GM21381 (cell line): ENCODE results near the gene LENG1.
"Not testable (repeated sequence)": the region's sequence is repeated elsewhere in the genome, so short reads cannot be mapped to it uniquely, and the experiment has no call there.

Source experiments
- ATAC-seq: cut with Tn5 transposase; IDR thresholded peaks from one replicate; pipeline ENCODE4 v1.9.1; 2021; ENCODE audit warnings: mild to moderate bottlenecking, moderate library complexity; ENCODE audit not compliant: unreplicated experiment

The LENG1 gene

DNA sequence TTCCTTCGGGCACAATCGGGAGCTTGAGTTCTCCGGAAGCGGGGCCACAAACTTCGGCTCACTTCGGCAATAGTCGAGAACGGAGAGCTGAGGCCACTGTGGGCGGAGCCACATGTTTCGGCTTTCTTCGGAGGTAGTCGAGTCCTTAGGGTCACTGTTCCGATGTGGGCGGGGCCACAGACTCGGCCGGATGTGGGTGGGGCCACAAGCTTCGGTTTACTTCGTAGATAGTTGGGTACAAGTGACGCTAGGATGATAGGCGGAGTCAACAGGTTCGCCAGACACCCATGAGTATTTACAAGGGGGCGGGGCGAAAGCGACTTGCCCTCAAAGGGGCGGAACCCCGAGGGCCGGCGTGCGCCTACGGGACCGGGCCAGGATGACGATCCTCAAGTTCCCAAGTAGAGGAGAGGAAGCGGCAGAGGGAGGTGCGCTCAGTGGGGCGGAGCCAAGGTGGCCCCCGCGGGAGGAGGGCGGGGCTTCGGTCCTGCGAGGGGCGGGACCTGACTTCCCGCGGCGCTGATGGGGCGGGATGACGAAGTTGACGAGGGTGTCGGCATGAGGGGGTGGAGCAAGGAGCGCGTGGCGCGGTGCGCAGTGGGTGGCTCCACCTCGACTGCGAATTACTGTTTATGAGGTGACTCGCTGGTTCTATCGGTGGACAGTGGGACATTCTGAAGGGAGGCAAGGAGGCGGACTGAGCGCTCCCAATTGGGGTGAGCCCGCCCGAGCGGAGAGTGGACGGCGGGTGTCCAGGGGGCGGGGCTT is 30.4 kb upstream of the LENG1 start:
- peak; percentile 48 for ATAC-seq

DNA sequence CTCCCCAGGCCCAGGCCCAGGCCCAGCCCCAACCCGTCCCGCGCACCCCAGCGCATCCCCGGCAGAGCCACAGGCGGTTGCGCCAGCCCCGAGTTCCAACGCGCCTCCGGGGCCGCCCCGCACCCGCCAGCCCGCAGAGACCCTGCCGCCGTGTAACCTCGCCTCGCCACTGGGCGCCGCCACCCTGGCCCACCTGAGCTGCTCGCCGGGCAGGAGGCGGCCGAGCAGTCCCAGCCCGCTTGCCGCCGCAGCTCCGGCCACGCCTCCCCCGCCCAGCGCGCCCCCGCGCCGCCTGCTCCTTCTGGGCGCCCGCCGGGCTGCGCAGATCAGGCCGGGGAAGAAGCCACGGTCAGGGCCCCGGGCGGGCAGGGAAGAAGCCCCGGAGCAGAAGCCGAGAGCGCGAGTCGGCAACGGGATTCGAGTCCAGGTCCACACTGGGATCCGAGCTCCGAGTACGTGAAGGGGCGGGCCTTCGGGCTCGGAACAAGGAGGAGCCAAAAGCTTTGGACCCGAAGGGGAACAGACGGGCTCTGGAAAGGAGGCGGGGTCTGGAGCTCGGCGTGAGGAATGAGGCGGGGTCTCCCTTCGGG is 29.7 kb upstream of the LENG1 start, which contains the start of gene MBOAT7:
TSS of gene MBOAT7 (minus strand) at position 436 of the 590 bp plus-strand sequence. CDS start 1,072 bp downstream, outside the sequence.
- peak; percentile 18 for ATAC-seq

DNA sequence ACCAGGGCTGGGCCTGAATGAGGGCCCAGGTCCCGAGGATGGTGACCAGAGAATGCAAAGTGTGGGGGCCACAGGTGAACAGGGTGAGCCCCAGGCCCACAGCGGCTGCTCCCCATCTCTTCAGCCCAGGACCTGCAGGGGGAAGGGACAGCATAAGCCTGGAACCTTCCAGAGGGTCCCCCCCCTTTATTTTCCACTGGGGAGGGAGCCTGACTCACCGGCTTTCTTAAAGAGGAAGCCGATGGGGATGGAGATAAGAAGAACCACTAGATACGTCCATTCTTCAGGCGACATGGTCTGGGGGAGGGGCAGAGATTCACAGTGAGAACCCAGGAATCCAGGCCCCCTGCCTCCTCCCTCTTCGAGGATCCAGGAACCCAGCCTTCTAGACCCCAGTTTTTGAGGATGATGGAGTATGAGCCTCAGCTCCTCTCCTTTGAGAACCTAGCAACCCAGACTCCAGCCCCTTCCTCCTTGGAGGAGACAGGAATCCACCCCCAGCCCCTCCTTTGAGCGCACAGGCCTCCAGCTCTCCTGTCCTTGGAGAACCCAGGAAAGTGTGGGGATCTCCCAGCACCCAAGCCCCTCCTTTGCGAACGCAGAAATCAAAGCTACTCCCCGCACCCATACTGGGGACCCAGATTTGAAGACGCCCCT is 28.8 kb upstream of the LENG1 start:
- ATAC-seq, result no peak

DNA sequence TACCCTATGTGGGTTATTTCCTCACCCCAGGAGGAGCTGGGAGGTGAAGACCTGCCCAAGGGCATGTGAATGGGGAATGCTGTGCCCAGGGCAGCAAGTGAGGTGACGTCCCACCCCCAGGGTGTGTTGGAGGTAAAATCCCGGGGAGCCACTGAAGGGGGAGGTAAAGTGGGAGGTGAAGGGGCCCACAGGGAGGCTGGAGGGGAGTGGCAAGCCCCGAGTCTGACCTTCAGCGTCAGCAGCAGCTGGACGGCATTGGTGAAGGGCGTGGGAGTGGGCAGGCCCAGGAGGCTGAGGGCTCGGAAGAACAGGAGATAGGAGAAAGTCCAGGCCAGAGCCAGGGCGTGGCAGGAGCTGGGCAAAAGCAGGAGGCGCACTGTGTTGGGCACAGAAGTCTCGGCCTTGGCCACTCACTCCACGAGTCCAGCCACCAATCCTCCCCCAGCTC is 27.4 kb upstream of the LENG1 start:
- no peak for ATAC-seq

DNA sequence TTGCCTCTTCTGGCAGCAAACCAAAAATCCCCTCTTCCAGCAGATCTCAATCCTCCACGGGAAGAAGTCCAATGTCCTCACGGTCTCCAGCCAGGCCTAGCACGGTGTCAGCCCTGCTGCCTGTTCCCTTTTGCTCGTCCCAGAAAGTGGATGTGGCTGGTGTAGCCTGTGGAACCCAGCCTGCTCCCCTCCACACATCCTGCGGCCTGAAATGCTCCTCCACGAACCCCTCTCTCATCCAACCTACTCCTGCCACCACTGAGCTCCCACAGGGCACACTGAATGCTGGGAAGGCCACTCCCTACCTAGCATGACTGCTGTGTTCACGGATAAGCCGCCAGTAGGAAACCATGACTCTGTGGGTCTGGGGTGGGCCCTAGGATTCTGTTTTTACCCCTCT is 26.8 kb upstream of the LENG1 start:
- no peak for ATAC-seq

DNA sequence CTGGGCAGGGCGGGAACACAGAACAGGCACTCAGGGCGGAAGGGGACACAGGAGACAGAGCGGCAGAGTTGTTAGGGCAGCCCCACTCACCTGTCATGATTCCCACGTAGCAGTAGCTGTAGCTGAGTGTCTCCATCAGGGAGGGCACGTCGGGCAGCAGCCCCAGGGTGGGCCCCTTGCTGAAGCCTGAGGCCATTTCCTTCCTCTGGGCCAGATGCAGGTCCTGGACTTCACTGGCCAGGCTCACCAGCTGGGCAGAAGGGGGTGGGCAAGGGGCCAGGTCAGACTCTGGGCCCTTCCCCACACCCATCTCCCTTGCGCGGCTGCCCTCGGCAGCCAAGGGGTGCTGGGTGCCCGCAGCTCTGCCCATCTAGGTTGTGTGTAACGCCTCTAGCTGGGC is 23.9 kb upstream of the LENG1 start:
- no peak for ATAC-seq

DNA sequence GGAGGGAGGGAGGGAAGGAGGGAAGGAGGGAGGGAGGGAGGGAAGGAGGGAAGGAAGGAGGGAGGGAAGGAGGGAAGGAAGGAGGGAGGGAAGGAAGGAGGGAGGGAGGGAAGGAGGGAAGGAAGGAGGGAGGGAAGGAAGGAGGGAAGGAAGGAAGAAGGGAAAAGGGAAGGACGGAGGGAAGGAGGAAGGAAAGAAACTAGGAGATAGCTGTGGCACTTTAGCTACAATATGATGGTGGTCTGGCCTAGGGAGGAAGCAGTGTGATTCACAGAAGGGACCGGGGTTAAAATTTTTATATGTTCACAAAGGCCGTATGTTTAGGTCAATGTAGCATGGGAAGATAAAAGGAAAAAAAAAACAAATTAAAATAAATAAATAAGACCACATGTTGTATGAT is 22.4 kb upstream of the LENG1 start:
- ATAC-seq, result not testable (repeated sequence)

DNA sequence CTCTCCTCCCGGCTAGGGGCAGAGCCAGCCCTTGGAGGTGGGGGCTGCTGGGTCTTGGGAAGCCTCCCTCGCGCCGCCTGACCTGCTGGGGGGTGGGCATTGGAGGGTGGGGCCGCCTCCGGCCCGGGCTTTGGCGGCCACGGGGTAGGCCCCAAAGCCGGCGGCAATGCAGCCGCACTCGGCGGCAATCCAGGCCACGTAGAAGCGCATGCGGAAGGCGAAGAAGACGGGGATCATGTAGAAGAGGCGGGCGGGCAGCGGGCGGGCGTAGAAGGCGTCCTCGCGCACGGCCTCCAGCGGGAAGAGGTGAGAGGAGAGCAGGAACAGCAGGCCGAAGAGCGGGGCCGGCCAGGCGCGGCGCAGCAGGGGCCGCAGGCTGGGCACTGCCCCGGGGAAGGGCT is 21.2 kb upstream of the LENG1 start:
- ATAC-seq, result no peak

DNA sequence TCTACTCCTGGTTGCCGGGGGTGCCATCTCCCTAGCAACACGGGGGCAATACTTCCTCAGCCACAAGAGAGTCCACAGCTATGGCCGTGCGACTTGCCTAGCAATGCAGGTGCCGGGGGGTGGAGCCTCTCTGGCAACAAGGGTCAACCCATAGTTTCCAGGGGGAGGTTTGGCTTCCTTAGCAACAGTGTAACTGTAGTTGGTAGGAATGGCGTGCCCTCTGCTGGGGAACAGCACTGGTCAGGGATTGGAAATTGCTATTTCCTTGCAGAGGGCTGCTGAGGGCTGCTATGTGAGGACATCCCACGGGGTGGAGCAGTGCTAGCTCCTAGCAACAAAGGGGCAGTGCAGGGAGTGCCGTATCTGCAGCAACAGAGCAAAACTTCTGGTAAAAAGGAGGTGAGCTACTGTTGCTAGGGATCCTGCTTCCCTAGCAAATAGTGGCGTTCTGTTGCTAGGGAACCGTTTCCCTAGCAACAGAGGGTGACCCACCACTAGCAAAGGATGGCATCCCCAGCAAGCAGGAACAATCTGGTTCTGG is 20.5 kb upstream of the LENG1 start:
- no peak for ATAC-seq

DNA sequence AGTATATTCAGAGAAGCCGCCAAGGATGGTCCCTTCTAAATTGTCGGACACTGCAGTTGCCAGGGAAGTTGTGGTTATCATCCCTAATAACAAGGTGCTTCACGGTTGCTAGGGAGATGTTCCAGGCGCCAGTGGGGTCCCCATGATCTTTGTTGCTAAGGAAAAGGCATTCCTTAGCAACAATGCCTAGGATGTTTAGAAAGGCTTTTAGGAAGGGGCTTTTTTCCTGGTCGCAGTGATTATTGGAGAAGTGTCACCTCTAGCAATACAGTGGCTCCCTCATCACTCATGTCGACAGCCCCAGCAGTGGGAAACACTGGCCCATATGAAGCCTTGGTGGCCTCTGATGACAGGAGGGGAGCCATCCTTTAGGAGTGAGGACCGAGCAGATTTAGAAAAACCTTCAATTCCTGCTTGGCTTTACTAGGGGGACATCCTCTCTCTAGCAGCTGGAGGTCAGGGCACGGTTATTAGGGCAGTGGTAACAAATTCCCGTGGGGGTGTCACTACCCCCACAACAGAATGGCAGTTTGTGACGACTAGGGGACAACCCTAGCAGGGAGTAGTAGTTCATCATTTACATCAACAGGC is 19.8 kb upstream of the LENG1 start:
- ATAC-seq, result no peak

DNA sequence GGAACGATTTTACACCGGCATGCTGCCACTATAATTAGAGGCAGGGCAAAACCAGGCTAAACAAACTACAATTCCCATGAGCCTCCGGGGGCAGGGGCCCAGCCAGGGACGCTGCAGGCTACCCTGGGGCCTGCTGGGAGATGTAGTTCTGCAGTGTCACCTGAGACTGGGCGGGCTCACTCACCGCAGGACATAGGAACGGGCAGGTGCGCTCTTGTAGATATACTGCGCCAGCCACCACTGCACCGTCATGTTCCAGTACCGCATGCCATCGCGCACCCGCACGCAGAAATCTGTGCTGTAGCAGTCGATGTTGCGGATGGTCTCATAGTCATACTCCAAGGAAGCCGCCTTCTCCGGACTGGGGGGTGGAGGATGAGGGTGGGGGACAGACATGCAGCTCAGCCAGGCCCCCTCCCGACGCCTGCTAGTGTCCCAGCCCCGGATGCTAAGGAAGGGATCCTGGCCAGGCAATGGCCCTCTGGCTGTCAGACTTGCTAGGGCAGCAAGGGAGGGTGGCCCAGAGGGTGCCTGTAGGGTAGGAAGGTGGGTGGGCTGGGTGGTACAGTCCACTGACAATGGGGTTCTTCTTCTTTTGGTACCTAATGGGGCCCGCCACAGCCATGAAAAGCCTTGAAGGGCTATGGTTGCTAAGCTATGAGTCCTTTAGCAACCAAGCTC is 19.2 kb upstream of the LENG1 start:
- no peak for ATAC-seq

DNA sequence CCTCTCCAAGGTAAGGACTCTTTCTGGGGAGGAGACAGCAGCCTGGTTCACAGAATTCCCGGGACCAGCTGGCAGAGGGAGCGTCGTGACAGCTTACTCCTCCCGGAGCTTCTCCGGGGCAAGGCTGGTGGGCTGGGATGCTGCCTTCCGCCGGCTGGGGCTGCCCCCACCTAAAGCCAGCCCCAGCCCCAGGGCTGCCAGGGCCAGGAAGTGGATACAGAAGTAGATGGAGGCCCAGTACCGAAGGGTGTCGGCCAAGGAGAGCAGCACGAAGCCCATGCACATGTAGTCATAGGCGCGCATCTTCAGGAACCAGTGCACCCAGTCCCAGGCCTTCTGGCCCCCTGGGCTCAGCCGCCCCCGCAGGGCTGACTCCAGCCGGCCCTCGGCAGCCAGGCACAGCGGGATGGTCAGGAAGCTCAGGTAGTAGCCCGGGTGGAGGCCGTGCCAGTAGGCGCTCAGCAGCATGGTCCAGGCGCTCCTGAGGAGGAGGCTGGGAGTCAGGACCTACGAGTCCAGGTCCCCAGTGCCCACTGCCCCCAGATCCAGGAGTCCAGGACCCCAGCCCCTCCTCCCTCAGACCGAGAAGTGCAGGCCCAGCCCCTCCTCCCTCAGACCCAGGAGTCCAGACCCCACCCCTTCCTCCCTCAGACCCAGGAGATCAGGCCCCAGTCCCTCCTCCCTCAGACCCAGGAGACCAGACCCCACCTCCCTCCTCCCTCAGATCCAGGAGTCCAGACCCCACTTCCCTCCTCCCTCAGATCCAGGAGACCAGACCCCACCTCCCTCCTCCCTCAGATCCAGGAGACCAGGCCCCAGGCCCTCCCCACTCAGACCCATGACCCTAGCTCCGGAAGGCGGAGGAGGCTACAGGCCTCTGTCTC is 14.7 kb upstream of the LENG1 start:
- no peak for ATAC-seq

DNA sequence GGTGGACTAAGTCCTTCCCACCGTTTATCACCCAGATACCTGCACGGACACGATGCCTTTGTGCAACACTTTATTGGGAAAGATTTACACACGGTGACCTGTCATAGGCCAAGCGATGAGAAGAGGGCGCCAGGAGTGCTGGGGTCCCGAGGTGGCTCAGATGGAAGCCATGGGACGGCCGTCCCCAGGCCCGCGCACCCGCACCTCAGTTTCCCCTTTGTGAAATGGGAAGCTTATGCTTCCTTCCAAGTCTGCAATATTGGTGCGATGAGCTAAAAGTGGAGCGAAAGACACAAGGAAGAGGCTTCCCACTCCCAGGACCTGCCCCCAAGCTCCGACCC is 13.8 kb upstream of the LENG1 start:
- ATAC-seq, result no peak

DNA sequence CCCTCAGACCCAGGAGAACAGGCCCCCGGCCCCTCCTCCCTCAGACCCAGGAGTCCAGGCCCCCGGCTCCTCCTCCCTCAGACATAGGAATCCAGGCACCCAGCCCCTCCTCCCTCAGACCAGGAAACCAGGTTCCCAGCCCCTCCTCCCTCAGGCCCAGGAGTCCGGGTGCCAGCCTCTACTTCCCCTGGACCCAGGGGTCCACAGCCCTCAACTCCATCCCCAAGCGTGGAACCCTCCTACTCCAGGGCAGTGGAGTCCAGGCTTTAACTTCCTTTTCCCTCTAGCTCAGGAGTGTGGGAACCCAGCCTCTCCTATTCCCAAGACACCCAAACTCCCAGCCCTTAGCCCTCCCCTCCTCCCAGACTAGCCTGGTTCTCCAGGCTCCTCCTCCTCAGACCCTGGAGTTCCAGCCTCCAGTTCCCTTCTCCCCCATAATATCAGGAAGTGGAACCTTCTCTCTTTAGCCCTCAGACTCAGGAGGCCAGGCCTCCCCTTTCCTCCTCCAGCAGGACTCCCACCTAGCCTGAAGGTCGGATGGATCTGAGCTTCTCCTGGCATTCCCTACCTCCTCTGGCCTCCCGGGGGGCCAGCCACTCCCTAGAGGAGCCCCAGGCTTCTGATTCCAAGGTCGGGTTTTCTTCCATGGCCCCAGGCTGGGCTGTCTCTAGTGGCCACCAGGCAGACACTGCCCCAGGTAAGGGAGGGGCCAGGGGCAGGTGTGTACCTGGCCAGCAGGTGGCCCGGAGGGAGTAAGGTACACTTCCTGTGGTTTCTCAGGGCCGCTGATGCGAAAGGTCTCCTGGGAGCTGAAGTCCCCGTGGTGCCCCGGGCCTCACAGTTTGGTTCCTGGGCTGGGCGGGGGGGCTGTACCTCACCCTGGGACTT is 13.2 kb upstream of the LENG1 start, which contains the start of gene TMC4:
TSS of gene TMC4 (minus strand) at position 690 of the 888 bp plus-strand sequence. CDS start at position 647, 43 bp downstream.
- no peak for ATAC-seq

DNA sequence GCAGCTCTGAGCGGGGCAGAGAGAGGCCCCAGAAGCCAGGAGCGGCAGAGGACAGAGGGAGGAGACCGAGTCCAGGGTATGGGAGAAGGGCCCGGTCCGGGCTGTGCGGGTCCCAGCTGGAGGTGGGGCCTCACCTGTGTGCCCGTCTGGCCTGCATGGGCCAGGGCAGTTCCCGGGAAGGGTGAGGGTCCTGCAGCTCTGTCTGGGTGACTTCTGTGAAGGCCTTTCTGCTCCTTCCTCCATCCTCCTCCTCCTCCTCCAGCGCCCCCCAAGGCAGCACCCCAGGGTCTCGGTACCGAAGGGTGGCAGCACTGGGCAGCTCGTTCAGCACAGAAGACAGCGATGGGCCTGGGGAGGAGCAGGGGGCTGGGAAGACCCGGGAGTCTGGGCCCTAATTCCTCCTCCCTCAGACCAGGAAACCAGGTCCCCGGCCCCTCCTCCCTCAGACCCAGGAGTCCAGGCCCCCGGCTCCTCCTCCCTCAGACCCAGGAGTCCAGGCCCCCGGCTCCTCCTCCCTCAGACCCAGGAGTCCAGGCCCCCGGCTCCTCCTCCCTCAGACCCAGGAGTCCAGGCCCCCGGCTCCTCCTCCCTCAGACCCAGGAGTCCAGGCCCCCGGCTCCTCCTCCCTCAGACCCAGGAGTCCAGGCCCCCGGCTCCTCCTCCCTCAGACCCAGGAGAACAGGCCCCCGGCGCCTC is 12.4 kb upstream of the LENG1 start:
- ATAC-seq, result not testable (repeated sequence)

DNA sequence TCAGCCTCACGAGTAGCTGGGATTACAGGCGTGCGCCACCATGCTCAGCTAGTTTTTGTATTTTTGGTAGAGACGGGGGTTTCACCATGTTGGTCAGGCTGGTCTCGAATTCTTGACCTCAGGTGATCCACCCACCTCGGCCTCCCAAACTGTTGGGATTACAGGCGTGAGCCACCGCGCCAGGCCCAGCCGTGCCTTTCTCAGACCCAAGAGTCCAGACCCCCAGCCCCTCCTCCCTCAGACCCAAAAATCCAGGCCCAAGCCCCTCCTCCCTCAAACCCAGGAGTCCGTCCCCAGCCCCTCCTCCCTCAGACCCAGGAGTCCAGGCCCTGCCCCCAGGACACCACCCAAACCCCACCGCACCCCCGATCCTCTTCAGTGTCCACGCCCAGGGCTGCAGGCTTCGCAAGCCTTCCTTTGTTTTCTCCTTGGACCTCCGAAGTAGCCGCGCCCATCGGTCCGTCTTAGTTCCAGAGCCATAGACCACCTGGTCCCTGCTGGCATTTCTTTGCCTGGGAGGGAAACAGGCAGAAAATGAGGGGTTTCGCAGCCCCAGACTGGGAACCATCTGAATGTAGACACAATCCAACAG is 9.7 kb upstream of the LENG1 start:
- ATAC-seq, result no peak

DNA sequence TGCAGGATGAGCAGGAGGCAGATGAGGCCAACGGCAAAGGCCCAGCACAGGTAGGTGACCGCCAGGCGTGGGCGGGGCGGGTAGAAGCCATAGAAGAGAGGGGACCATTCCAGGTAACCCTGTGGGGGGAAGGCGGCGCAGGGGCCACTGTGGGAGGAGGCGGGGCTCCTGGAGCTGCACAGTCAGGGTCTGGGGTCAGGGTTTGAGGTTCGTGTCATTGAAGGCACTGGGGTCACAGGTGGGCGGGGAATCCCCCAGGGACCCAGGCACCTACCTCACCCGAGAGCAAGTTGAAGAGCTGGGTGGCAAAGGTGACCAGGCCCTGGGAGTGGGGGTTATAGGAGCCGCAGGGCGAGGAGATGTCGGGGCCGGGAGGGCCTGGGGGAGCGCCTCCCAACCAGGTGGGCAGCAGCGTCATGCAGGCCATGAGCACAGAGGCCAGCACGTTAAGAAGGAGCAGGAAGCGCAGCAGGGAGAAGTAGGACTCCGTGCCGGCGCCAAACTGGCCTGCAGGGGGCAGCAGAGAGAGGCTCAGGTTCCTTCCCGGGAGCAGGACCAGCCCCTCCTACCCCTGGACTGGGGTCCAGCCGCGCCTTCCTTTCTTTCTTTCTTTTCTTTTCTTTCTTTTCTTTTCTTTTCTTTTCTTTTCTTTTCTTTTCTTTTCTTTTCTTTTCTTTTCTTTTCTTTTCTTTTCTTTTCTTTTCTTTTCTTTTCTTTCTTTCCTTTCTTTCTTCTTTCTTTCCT is 8.8 kb upstream of the LENG1 start:
- no peak for ATAC-seq
